Germinal center (tissue), 1 donor: ENCODE results near the gene TPST2.
A peak's percentile ranks its signal among the peaks of the same experiment; 100 is the strongest.
"Not testable (repeated sequence)": the region's sequence is repeated elsewhere in the genome, so short reads cannot be mapped to it uniquely, and the experiment has no call there.

Experiments
- DNase-seq: peaks from one replicate; pipeline ENCODE4 v3.0.0; 2012; ENCODE audit warnings: mixed read lengths, low spot score

Gene TPST2

DNA sequence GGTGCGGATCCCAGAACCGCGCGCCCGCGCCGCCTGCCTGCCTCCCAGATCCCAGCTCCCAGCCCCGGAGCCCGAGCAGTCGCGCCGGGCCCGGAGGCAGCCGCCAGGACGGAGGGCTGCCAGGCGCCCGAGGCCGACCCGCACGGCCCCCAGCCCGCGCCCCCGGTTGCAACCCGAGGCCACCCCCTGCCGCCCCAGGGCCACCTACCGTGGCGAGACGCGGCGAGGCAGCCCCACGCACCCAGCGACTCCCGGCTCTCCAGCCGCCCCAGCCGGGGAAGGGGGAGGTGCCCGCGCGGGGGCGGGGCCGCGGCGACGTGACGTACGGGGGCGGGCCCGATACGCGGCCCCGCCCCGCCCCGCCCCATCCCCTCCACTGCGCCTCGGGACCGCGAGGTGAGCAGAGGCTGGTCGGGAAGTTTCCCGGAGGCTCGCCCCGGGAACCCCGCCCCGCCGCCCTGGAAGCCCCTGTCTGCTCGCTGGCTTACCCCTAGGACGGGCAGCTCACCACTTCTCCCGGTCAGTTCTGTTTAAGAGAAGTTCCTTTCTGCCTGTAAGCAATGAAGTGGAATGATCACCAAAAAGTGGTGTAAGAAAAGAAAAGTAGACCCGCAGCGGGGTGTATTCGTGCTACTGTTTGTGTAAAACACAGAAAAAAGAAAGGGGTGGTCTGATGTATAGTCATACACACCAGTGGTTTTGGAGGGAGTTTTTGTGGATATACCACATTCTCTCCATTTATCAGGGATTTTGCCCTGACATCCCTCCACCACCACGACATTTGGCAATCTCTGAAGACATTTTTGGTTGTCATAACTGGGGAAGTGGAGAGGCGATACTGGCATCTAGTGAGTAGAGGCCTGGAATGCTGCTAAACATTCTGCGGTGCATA, at the start of gene TPST2:
Gene TPST2, minus strand, starts transcription at position 288 of the 892 bp plus-strand sequence. CDS start 48,502 bp downstream, outside the sequence.
- DNase-seq, result peak; percentile 87

DNA sequence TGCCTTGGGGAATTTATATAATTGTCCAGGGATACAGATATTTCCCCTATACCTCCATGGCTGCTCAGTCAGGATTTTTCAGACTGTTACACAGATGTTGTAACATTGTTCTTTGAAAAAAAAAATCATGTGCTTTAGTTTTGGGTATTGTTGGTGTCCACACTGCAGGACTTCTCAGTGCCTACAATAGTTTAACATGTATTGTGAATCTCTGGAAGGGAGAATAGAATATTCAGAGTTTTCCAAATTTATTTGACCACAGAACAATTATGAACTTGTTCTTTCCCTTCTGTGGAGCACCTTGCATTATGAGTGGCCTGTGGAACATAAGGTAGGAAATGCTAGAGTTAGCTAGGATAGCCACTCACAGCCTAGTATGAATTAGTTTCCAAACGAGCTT, 46.4 kb upstream of the TPST2 start:
- no peak for DNase-seq

DNA sequence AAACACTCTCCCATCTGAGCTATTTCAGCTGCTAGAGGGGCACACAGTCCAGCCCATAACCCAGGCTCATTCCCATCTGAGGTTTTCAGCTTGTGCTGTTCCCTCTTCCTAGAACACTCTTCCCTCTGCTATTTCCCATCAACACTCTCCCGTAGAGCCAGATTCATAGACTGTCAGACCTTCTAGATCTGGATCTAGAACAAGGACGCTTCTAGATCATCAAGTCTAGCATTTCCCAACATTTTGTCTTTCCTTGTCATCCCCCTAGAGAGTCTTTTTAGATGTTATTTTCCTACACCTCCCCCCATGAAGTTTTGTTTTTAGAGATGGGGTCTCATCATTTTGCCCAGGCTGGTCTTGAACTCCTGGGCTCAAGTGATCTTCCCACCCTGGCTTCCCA, 45.2 kb upstream of the TPST2 start:
- no peak for DNase-seq

DNA sequence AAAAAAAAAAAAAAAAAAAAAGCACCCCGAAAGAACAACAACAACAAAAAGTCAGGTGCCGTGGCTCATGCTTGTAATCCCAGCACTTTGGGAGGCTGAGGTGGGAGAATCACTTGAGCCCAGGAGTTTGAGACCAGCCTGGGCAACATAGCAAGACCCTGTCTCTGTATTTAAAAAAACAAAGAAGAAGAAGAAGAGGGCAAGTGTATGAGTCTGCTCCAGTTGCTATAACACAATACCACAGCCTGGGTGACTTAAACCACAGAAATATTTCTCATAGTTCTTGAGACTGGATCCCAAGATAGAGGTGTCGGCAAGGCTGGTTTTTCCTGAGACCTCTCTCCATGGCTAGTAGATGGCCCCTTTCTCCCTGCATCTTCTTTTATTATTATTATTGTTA, 44.3 kb upstream of the TPST2 start:
- no peak for DNase-seq

DNA sequence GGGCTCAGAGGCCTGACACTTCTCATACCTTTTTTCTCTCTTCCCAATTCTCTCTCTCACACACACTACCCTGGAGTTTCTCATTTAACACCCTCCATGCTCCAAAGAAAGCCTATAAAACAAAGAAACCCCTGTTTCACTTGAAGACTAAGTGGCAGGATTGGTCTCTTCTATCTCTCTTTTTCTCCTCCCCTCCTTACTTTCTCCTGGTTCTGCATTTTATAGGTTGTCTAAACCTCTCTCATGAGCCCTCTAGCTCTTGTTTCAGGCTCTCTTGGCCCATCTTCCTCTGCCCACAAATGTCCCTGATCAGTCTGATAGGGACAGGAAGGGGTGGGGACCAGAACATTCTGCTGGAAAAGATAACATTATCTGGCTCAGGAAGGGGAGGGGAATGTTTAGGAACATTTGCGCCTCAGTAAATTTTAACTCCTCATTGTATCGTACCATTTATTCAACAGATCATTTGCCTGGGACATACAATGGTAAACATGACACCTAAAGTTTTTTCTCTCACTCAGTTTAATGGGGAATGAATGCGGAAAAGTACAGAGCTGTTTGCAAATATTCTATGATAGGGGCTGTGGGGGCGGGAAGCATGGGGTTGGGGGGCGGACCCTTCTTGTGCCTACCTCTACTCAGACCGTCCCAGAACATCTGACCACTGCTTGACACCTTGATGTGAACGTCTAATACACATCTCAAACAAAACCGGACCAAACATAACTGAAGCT, 42.7 kb upstream of the TPST2 start:
- DNase-seq, result no peak

DNA sequence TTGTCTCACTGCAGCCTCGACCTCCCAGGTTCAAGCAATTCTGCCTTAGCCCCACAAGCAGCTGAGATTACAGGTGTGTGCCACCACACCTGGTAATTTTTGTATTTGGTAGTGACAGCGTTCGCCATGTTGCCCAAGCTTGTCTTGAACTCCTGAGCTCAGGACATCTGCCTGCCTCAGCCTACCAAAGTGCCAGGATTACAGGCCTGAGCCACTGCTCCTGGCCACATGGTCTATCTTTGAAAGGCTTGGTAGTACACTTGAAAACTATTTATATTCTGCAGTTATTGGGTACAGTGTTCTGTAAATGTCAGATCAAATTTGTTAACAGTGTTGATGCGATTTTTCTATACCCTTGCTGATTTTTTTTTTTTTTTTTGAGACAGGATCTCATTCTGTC, 41.4 kb upstream of the TPST2 start:
- no peak for DNase-seq

DNA sequence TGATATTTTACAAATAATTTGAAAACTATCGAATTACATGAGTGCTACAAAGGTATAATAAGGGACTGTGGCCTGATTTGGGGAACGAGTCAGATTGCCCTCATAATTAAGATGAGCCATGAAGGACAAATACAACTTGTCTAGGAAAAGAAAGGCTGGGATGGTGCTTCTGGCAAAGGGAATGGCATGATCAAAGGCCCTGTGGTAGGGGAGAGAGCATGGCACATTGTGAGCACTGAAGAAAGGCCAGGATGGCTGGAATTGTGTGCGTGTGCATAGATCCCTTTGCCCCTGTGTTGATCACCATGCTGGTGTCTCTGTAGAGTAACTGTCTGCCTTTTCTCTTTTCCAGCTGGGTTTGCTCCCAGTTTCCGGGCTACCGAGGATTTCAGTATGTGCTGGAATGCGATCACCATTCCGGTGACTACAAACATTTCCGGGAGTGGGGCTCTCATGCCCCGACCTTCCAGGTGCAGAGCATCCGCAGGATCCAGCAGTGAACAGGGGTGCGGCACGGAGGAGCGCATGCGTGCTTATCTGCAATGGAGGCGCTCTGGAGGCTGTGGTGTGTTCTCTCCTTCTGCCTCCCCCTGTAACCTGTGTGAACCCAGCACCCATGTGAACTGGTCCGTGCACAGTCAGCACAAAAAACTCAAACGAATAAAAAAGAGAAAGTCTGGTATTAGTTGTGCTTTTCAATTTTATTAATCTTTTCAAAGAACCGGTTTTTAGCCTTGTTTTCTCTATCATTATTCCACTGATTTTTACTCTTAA, 40.2 kb upstream of the TPST2 start:
- DNase-seq, result no peak

DNA sequence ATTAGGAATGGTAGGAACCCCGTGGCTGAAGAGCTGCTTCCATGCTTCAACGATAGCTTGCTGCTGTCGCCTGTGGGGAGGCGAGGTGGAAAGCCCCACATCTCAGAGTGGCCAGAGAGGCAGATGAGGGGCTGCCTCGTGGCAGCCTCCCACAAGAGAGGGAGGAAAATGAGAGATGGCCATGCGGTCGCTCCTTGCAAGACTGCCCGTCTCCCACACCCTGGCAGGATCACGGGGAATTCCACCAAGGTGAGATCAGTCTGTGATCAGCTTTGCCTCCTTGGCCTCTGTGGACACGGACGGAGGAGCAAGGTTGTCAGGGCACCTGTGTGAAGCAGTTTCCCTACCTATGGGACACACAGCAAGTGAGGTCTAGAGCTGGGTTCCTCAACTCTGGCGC, 34.9 kb upstream of the TPST2 start:
- DNase-seq, result no peak

DNA sequence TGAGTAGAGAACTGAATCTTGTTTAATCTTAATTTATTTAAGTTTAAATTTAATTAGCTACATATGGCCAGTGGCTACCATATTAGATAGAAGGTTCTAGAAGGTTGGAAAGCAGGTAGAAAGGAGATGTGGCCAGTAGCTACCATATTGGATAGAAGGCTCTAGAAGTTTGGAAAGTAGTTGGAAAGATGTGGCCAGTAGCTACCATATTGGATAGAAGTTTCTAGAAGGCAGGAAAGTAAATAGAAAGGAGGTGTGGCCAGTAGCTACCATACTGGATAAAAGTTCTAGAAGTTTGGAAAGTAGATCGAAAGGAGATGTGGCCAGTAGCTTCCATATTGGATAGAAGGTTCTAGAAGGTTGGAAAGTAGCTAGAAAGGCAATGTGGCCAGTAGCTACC, 34.1 kb upstream of the TPST2 start:
- no peak for DNase-seq

DNA sequence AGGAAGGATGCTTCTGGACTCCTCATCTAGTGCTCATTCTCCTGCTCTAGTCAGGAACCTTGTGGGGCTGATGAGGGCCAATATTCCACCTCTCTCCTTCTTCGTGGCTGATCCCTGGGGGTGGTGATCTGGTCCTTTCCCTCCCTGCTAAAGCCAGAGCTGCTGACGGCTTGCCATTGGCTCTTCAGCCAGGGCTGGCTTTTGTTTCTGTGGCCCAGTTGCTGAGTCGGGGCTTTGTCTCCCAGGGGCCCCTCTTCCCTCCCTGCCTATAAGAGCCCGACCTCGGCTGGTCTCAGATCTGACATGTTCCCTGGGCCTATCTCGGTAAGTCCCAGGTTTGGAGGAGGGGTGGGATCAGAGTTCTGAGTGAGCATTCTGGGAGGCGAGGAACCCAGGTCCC, 31.7 kb upstream of the TPST2 start, which contains the start of gene CRYBA4:
Gene CRYBA4, plus strand, starts transcription at position 301 of the 400 bp plus-strand sequence. CDS start 634 bp downstream, outside the sequence.
- no peak for DNase-seq

DNA sequence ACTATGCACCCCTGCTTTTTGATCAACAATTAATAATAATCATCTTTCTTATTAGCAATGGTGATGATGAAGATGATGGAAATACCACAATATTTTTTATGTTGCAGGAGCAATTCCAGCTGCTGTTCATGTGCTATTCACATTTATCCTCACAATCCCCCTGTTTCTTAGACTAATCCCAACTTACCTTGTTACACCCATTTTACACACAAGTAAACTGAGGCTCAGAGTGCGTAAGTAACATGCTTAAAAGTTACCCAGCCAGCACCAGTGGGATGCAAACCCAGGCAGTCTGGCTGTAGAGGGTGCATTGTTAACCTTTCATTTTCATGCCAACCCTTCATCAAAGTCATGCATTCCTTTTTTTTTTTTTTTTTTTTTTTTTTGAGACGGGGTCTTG, 30.3 kb upstream of the TPST2 start:
- DNase-seq, result no peak

DNA sequence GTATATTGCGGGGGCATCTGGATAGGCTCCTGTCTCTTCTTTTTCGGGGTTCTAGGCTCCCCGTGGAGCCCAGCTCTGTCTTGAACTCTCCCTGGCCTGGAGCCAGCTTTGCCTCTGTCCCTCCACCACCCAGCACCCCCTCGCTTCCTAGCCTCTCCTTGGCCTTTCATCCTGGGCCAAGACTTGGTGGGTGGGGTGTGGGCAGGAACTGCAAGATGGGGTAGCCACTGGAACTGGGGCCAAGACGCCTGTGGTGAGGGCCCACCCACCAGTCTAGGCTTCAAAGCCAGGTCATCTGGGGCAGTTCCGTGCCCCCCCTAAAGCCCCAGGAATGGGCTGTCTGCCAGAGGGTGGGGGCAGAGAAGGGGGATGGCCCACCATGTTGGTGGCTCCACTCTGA, 29.6 kb upstream of the TPST2 start:
- DNase-seq, result no peak

DNA sequence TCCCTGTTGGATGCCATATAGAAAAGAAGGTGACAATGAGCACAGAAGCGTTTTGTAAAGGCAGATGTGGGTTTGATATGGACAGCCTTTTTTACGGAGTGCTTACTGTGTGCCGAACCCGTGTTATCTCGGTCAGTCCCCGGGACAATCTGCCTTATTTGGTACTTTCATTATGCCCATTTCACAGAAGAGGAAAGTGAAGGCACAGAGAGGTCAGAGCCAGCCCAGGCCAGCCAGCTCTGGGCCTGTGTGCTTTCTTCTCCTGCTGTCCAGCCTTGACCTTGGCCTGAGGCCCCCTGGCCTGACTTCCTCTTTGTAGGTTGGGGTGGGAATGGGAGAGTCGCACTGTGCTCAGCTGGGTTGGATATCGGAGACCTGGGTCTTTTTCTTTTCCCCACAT, 28.5 kb upstream of the TPST2 start:
- DNase-seq, result no peak

DNA sequence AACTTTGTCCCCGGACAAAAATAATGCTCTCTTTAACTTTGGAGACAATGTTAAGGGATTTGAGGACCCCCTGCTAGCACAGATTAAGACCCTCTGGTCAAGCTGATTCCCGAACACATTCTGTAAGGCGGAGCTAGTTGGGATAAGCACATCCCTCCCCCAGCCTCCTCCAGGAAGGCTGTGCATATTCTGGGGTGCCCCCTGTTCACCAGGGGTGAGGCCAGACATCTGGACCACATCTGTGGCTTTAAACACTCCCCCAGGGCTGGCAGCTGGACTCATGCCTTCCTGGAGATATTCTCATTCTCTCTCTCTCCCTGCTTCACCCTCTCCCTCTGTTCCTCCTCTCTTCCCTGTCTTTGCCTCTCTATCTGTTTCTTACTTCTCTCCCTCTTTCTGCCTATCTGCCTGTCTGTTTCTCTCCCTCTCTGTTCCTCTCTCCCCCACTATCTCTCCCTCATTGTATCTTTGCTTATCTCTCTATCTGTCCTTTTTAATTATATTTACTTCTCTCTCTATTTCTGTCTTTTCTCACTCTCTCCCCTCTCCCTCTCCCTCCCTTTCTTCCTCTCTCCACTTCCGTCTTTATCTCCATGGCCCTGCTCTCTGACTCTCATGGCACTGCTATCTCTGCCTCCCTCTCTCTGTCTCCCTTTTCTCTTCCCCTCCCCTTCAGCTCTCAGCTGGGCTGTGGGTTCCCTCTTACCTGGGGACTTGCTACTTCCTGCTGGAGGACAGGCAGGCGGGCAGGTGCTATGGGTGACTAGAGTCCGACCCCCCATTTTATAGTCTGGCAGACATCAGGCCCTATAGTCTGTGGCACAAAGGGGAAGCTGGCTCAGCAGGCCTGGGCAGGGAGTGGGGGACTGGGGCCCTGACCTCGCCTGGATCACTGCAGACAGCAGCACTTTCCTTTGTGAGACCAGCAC, 27.6 kb upstream of the TPST2 start, which contains the start of gene CRYBB1:
Gene CRYBB1, minus strand, starts transcription at position 757 of the 929 bp plus-strand sequence. CDS start 1,708 bp downstream, outside the sequence.
- peak; percentile 27 for DNase-seq

DNA sequence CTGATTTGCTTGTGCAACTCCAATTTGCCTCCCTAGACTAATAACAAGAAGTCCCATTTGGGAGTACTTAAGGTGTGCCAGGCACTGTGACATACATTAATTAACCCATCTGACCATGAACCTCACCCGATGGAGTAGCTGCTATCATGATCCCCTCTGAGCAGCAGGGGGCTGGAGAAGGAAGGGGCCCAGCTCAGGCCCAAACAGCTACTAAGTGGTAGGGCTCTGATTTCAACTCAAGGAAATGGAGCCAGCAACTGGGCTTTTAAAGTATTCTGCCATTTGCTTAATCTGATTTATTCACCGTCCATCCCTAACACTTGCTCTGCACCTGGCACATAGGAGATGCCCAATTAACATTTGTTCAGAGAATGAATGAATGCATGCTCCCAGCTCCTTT, 26.7 kb upstream of the TPST2 start:
- no peak for DNase-seq

DNA sequence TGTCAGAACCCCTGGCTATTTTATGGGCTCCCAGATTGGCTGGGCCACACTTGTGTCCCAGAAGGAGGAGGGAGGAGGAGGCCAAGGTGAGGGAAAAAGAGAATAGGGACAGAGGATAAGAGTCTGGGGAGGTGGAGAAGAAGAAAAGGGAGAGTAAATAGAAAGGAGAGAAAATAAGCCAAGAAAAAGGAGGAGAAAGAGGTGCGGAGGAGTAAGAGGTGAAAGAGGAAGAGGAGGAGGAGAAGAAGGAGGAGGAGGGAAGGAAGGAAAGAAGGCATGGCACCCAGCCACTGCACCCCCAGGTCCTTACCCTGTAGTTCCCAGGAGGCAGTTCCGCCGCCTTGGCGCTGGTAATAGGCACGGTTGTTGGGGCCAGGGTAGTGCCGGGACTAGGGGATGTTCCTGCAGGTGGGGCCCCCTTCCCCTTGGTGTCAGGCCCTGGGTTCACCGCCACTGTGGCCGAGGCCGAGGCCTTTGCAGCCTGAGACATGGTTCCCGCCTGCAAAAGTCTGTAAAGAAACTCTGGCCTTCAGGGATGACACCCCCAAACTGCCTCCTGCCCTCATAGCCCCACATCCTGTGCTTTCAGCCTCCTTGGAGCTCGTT, 26.0 kb upstream of the TPST2 start:
- no peak for DNase-seq

DNA sequence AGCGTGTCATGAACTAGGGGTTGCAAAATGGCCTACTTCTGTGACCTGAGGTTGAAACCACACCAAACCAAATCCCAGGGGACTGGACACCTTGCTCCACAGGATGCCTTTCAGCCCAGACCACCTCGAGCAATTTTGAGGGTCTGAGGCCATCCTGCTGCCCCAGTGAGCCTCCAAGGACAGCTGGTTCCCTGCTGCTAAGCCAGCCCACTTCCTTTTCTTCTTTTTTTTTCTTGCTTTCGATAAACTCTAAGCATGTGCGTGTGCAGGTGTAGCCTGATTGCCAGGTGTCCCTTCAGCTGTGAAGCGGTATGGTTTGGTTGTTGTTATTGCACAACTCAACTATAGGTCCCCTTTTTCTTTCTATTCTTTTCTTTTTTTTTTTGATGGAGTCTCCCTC, 25.2 kb upstream of the TPST2 start:
- peak; percentile 68 for DNase-seq

DNA sequence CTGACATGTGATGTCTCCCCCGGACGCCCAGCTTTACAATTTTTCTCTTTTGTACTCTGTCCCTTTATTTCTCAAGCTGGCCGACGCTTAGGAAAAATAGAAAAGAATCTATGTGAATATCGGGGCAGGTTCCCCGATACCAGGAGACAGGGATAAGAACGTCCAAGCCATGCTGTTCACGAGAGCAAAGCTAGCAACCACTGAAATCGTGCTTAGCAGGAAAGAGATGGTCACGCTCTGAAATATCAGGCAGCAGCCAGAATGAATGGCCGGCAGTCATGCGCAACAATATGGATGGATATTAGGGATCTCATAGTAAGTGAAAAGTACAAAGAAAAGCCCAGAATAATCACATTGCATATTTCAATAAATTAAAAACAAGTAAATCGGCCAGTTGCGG, 24.4 kb upstream of the TPST2 start:
- DNase-seq, result no peak

DNA sequence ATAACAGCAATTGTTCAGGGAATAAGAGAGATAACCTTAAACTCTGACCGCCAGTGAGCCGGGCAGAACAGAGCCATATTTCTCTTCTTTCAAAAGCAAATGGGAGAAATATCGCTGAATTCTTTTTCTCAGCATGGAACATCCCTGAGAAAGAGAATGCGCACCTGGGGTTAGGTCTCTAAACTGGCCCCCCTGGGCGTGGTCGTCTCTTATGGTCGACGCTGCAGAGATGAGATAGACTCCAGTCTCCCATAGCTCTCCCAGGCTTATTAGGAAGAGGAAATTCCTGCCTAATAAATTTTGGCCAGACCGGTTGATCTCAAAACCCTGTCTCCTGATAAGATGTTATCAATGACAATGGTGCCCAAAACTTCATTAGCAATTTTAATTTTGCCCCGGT, 23.8 kb upstream of the TPST2 start:
- not testable (repeated sequence) for DNase-seq

DNA sequence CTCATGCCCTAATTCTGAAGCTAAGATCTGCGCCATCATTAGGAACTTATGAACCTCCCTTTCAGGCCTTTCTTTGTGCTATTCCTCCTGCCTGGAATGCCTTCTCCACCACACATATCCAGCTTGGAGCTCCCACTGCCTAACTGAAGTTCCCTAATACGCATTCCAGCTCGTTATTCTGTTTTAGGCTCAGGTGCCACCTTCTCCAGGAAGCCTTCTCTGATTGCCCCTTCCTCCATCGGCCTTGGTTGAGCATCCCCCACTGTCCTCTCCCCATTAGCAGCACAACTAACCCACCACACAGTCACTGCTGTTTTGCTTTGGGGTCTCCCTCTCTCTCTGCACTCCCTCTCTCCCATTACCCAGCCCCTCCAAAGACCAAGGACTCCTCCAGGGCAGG, 22.7 kb upstream of the TPST2 start:
- DNase-seq, result no peak

DNA sequence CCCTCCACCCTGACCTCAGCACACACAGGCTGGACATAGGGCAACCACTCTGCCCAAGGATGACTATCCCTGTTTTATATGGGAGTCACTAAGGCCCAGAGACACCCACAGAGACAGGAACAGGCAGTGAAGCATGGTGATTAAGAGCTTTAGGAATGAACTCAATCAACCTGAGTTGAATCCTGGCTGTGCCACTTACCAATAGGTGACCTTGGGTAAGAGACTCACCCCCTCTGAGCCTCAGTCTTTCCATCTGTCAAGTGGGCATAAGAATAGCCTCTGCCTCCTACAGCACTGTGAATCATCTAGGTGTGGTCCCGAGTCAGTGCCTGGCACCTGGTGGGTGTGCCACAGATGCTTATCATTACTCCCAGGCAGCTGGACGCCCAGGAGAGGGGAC, 21.1 kb upstream of the TPST2 start:
- no peak for DNase-seq
